Natural killer cell (primary cell): ENCODE data around the gene AGR3. TPM values are rescaled to one million over a fixed set of nuclear protein-coding genes. Genes with fewer than 3 reads are reported as not detected.

Source experiments
- ATAC-seq, 3 donors: fragments of 150-1000 bp in 2 of 3; fragments of 200-7000 bp in 1 of 3; cut with Tn5 transposase; 1 replicate in 1 of 3; 2 replicates in 2 of 3; pipeline ENCODE4 v1.10.0; 2021; ENCODE audit warnings: mild to moderate bottlenecking in 2 of 3, moderate library complexity in 2 of 3
- DNase-seq, 2 donors: peaks; one replicate each; pipeline versions ENCODE4 v3.0.0 to v3.0.0-alpha.2; 2013 to 2021; ENCODE audit warnings: mixed read lengths in 1 of 2
- H3K27ac ChIP-seq: one replicate; pipeline ENCODE4 v1.5.1; 2013; ENCODE audit warnings: mild to moderate bottlenecking, low read length
- H3K27me3 ChIP-seq: one replicate; pipeline ENCODE4 v1.6.1; 2013; ENCODE audit warnings: low read length; ENCODE audit not compliant: control insufficient read depth, insufficient read depth
- H3K36me3 ChIP-seq: one replicate; pipeline ENCODE4 v1.6.1; 2013; ENCODE audit warnings: low read length; ENCODE audit not compliant: control insufficient read depth, insufficient read depth
- H3K4me1 ChIP-seq: one replicate; pipeline ENCODE4 v1.6.1; 2013; ENCODE audit warnings: low read length; ENCODE audit not compliant: control insufficient read depth, insufficient read depth
- H3K4me3 ChIP-seq: one replicate; pipeline ENCODE4 v1.5.1; 2013; ENCODE audit warnings: low read length
- H3K9me3 ChIP-seq: one replicate; pipeline ENCODE4 v1.6.1; 2013; ENCODE audit warnings: low read length; ENCODE audit not compliant: control insufficient read depth, insufficient read depth
- H3K27ac Mint-ChIP-seq, 2 donors: one replicate each; pipeline ENCODE4 v1.8.0; 2022; ENCODE audit warnings: mild to moderate bottlenecking in 2 of 2, mixed read lengths in 2 of 2, moderate library complexity in 1 of 2
- H3K27me3 Mint-ChIP-seq, 2 donors: one replicate each; pipeline ENCODE4 v1.8.0; 2022; ENCODE audit warnings: low read depth in 2 of 2, mixed read lengths in 2 of 2
- H3K36me3 Mint-ChIP-seq: one replicate; pipeline ENCODE4 v1.8.0; 2022; ENCODE audit warnings: mixed read lengths
- H3K4me1 Mint-ChIP-seq, 2 donors: one replicate each; pipeline ENCODE4 v1.8.0; 2022; ENCODE audit warnings: mixed read lengths in 2 of 2
- H3K4me3 Mint-ChIP-seq: one replicate; pipeline ENCODE4 v1.8.0; 2022; ENCODE audit warnings: mild to moderate bottlenecking, moderate library complexity, mixed read lengths
- H3K9me3 Mint-ChIP-seq, 2 donors: one replicate each; pipeline ENCODE4 v1.8.0; 2022; ENCODE audit warnings: mixed read lengths in 2 of 2
- CTCF ChIP-seq: fragments of 200-600 bp; IDR thresholded peaks from one replicate; pipeline ENCODE4 v1.8.0; 2022; ENCODE audit warnings: antibody characterized with exemption
- WGBS: methylation state at CpG from one replicate; pipeline ENCODE4 v1.1.7; 2013; ENCODE audit warnings: missing lambda C conversion rate; ENCODE audit not compliant: insufficient coverage; 5-methylcytosine and 5-hydroxymethylcytosine counted together
- intact Hi-C: fragments of 100-400 bp; cut with micrococcal nuclease; formaldehyde crosslinking; loops from one replicate; pipeline ENCODE4 v1.14.2; 2022
- total RNA-seq, 4 donors: library from RNA; stranded (reverse); fragments of 120-200 nt in 1 of 4; gene quantifications; one replicate each; pipeline versions ENCODE4 v1.2.3 to v1.2.4, GENCODE V29; 2013 to 2022

Gene AGR3
- total RNA-seq, 3 donors from 2014 or later (not counting 1 experiment from before 2014, with no cell fraction given): not detected

GRCh38 chr7:16912540-16912939 lies 30.8 kb upstream of the AGR3 start:
- ATAC-seq: no peak
- Mint-ChIP-seq H3K27ac (no peak overlapping the region), H3K36me3 (no peaks in the 10 kb centered on the region), H3K9me3 (peaks cover 0 to 2% of the 10 kb centered on the region in 2 donors), H3K27me3 (no peaks in the 10 kb centered on the region), H3K4me3 (no peak overlapping the region), H3K4me1 (no peaks in the 10 kb centered on the region)
- no peak for TF ChIP-seq CTCF
- 91% methylated on average over 2 of the region's 4 CpGs for WGBS
- no peaks in the 10 kb centered on the region for H3K36me3 ChIP-seq
- no peak overlapping the region for H3K27ac ChIP-seq
- H3K4me3 ChIP-seq: no peak overlapping the region
- H3K4me1 ChIP-seq: no peaks in the 10 kb centered on the region
- no peak for DNase-seq
- H3K27me3 ChIP-seq: no peaks in the 10 kb centered on the region
- intact Hi-C loops: no loop called here
- H3K9me3 ChIP-seq: no peaks in the 10 kb centered on the region

- no peaks in the 10 kb centered on the region for H3K27me3 Mint-ChIP-seq
- no peak overlapping the region for H3K27ac ChIP-seq
Observed at GRCh38 chr7:16908561-16908960, 26.8 kb upstream of the AGR3 start.

GRCh38 chr7:16905300-16906044 lies 23.7 kb upstream of the AGR3 start:
- H3K4me1 Mint-ChIP-seq: no peaks in the 10 kb centered on the region
- no peak overlapping the region for H3K27ac ChIP-seq
- intact Hi-C loops: no loop called here

More at GRCh38 chr7:16908561-16908960, 26.8 kb upstream of the AGR3 start:
- TF ChIP-seq CTCF: no peak
- H3K9me3 Mint-ChIP-seq: peaks cover 0 to 2% of the 10 kb centered on the region in 2 donors
- no peaks in the 10 kb centered on the region for H3K4me1 Mint-ChIP-seq
- Histone ChIP-seq H3K4me1 (no peaks in the 10 kb centered on the region), H3K9me3 (no peaks in the 10 kb centered on the region), H3K4me3 (no peak overlapping the region), H3K36me3 (no peaks in the 10 kb centered on the region), H3K27me3 (no peaks in the 10 kb centered on the region)
- no peak overlapping the region for H3K27ac Mint-ChIP-seq
- H3K4me3 Mint-ChIP-seq: no peak overlapping the region
- intact Hi-C loops: no loop called here
- no peak for ATAC-seq
- DNase-seq: no peak
- no peaks in the 10 kb centered on the region for H3K36me3 Mint-ChIP-seq
- 90% methylated on average over 3 of the region's 3 CpGs for WGBS

More at GRCh38 chr7:16905300-16906044, 23.7 kb upstream of the AGR3 start:
- H3K36me3 Mint-ChIP-seq: no peaks in the 10 kb centered on the region
- DNase-seq (no peak), ATAC-seq (no peak)
- Histone ChIP-seq H3K4me1 (no peaks in the 10 kb centered on the region), H3K4me3 (no peak overlapping the region), H3K9me3 (no peaks in the 10 kb centered on the region), H3K36me3 (no peaks in the 10 kb centered on the region), H3K27me3 (no peaks in the 10 kb centered on the region)
- 79% methylated on average over 4 of the region's 5 CpGs for WGBS
- peaks cover 0 to 4% of the 10 kb centered on the region in 2 donors for H3K27me3 Mint-ChIP-seq
- H3K27ac Mint-ChIP-seq: no peak overlapping the region
- no peak overlapping the region for H3K4me3 Mint-ChIP-seq
- H3K9me3 Mint-ChIP-seq: no peaks in the 10 kb centered on the region
- TF ChIP-seq CTCF: no peak
